Stomach (tissue), 9 donors: ENCODE data around the gene NSD1. TPM values are rescaled to one million over a fixed set of nuclear protein-coding genes. Genes with fewer than 3 reads are reported as not detected.
"Not testable (repeated sequence)": the region's sequence is repeated elsewhere in the genome, so short reads cannot be mapped to it uniquely, and the experiment has no call there.

Experiments used
- DNase-seq, 2 donors: peaks; one replicate each; pipeline versions ENCODE4 v3.0.0 to v3.0.0-alpha.2; 2013 to 2019
- H3K27ac ChIP-seq, 5 donors: fragments of 200-600 bp in 4 of 5; sonication (generic) in 4 of 5; one replicate each; pipeline ENCODE4 v1.5.1; 2013 to 2019; ENCODE audit warnings: mild to moderate bottlenecking in 1 of 5, moderate library complexity in 1 of 5
- H3K27me3 ChIP-seq, 3 donors: fragments of 200-600 bp; sonication (generic); one replicate each; pipeline ENCODE4 v1.5.1; 2017 to 2019; ENCODE audit warnings: mixed run types in 1 of 3
- H3K36me3 ChIP-seq, 4 donors: fragments of 200-600 bp; sonication (generic); 1 replicate in 3 of 4; 2 replicates in 1 of 4; pipeline ENCODE4 v1.5.1; 2016 to 2019
- H3K4me1 ChIP-seq, 4 donors: fragments of 200-600 bp; sonication (generic); one replicate each; pipeline ENCODE4 v1.5.1; 2016 to 2019
- H3K4me3 ChIP-seq, 4 donors: fragments of 200-600 bp; sonication (generic) in 3 of 4; one replicate each; pipeline ENCODE4 v1.5.1; 2016 to 2019; ENCODE audit warnings: mild to moderate bottlenecking in 1 of 4
- H3K9me3 ChIP-seq, 4 donors: fragments of 200-600 bp; sonication (generic); one replicate each; pipeline ENCODE4 v1.5.1; 2016 to 2019
- CTCF ChIP-seq, 7 experiments: fragments of 450-650 bp in 4 of 7; fragments of 200-600 bp in 3 of 7; sonication (generic) in 3 of 7; IDR thresholded peaks; one replicate each; pipeline ENCODE4 v1.5.1; 2016 to 2019; ENCODE audit warnings: antibody characterized with exemption in 7 of 7, control low read depth in 2 of 7, mild to moderate bottlenecking in 1 of 7
- EP300 ChIP-seq: sonication (generic); formaldehyde crosslinking; IDR thresholded peaks from one replicate; pipeline ENCODE4 v1.6.1; 2017; ENCODE audit warnings: antibody characterized with exemption
- POLR2A ChIP-seq, 4 donors: fragments of 450-650 bp; IDR thresholded peaks; one replicate each; pipeline ENCODE4 v1.6.1; 2016; ENCODE audit warnings: antibody characterized with exemption in 4 of 4, control low read depth in 2 of 4, mild to moderate bottlenecking in 1 of 4, moderate library complexity in 1 of 4
- POLR2AphosphoS5 ChIP-seq, 3 donors: sonication (generic); formaldehyde crosslinking; IDR thresholded peaks; one replicate each; pipeline ENCODE4 v1.6.1; 2016; ENCODE audit warnings: antibody characterized with exemption in 3 of 3
- WGBS, 5 donors: extraction: QIAGEN DNeasy Blood & Tissue Kit in 3 of 5; methylation state at CpG; one replicate each; pipeline versions ENCODE4 v1.1.5 to v1.1.7; 2013 to 2018; 5-methylcytosine and 5-hydroxymethylcytosine counted together
- intact Hi-C: fragments of 100-400 bp; cut with DNase I; formaldehyde crosslinking; loops from one replicate; pipeline ENCODE4 v1.15.1; 2023; ENCODE audit warnings: low total_unique reads
- polyA plus RNA-seq, 3 donors: library from polyadenylated mRNA; stranded (reverse); fragments of 200-250 nt; gene quantifications; one replicate each; pipeline ENCODE4 v1.2.3, GENCODE V29; 2013
- total RNA-seq, 5 donors: library from RNA; depleted of rRNA; stranded (reverse); fragments of >200 nt; gene quantifications; one replicate each; pipeline versions ENCODE4 v1.1.0 to v1.2.3, GENCODE V29; 2014 to 2016
- donor health status: healthy with polysubstance abuse.
- donor health status: Bipolar disorder and iron deficiency.
- donor health status: healthy.

NSD1 gene
- total and polyA plus RNA-seq, 8 donors = 5.1 to 69.9 (median 23.5) TPM

- intact Hi-C loops = no loop called here
- TF ChIP-seq EP300 = no peak
- TF ChIP-seq CTCF (IDR thresholded peaks at IDR 0.05) = no peak
- no peak for TF ChIP-seq POLR2A (IDR thresholded peaks at IDR 0.05)
- TF ChIP-seq POLR2AphosphoS5 (IDR thresholded peaks at IDR 0.05) = no peak
Measured at GRCh38 chr5:177253252-177253651, 119.7 kb downstream of the NSD1 start.

GRCh38 chr5:177256296-177256695, 122.7 kb downstream of the NSD1 start:
- no peak overlapping the region for H3K4me3 ChIP-seq
- no peaks in the 10 kb centered on the region for H3K9me3 ChIP-seq
- no peaks in the 10 kb centered on the region for H3K4me1 ChIP-seq
- 26 to 46% (median 35%) methylated on average over 5 of the region's 5 CpGs for WGBS, 5 donors
- TF ChIP-seq POLR2A (IDR thresholded peaks at IDR 0.05) (no peak), EP300 (no peak), CTCF (IDR thresholded peaks at IDR 0.05) (no peak), POLR2AphosphoS5 (IDR thresholded peaks at IDR 0.05) (no peak)
- peaks cover 48 to 99% (median 97%) of the 10 kb centered on the region in 4 donors for H3K36me3 ChIP-seq
- intact Hi-C loops = no loop called here
- no peaks in the 10 kb centered on the region for H3K27me3 ChIP-seq
- no peak overlapping the region for H3K27ac ChIP-seq
- peak; percentile 29 to 58 for DNase-seq

More at GRCh38 chr5:177253252-177253651, 119.7 kb downstream of the NSD1 start:
- peaks cover 37 to 98% (median 96%) of the 10 kb centered on the region in 4 donors for H3K36me3 ChIP-seq
- DNase-seq = no peak
- no peaks in the 10 kb centered on the region for H3K4me1 ChIP-seq
- WGBS, 5 donors = 63 to 93% (median 81%) methylated on average over 1 of the region's 1 CpG
- no peak overlapping the region for H3K27ac ChIP-seq
- H3K4me3 ChIP-seq = no peak overlapping the region
- H3K9me3 ChIP-seq = no peaks in the 10 kb centered on the region
- H3K27me3 ChIP-seq = no peaks in the 10 kb centered on the region

- WGBS, 5 donors = 91 to 97% (median 95%) methylated on average over 7 of the region's 7 CpGs
- H3K4me3 ChIP-seq = not testable (repeated sequence)
- peaks cover 38 to 99% (median 96%) of the 10 kb centered on the region in 4 donors for H3K36me3 ChIP-seq
Measured at GRCh38 chr5:177258711-177259110, 125.1 kb downstream of the NSD1 start.

GRCh38 chr5:177260961-177261360, 127.4 kb downstream of the NSD1 start:
- Histone ChIP-seq H3K36me3 (peaks cover 35 to 98% (median 93%) of the 10 kb centered on the region in 4 donors), H3K27ac (no peak overlapping the region), H3K4me1 (peaks cover 0 to 16% (median 0%) of the 10 kb centered on the region in 4 donors), H3K27me3 (no peaks in the 10 kb centered on the region), H3K4me3 (no peak overlapping the region), H3K9me3 (no peaks in the 10 kb centered on the region)
- TF ChIP-seq POLR2A (IDR thresholded peaks at IDR 0.05) (no peak), EP300 (no peak), CTCF (IDR thresholded peaks at IDR 0.05) (no peak), POLR2AphosphoS5 (IDR thresholded peaks at IDR 0.05) (no peak)
- 89 to 91% (median 90%) methylated on average over 7 of the region's 7 CpGs for WGBS, 5 donors
- intact Hi-C loops = no loop called here
- DNase-seq = no peak

More at GRCh38 chr5:177258711-177259110, 125.1 kb downstream of the NSD1 start:
- H3K27me3 ChIP-seq, DNase-seq, H3K27ac ChIP-seq, intact Hi-C loops, H3K4me1 ChIP-seq, H3K9me3 ChIP-seq: not testable (repeated sequence)

GRCh38 chr5:177261510-177261909, 127.9 kb downstream of the NSD1 start:
- H3K36me3 ChIP-seq = peaks cover 39 to 98% (median 95%) of the 10 kb centered on the region in 4 donors
- intact Hi-C loops = no loop called here

More at GRCh38 chr5:177261510-177261909, 127.9 kb downstream of the NSD1 start:
- Histone ChIP-seq H3K9me3 (no peaks in the 10 kb centered on the region), H3K27ac (no peak overlapping the region), H3K4me3 (no peak overlapping the region), H3K27me3 (no peaks in the 10 kb centered on the region), H3K4me1 (peaks cover 0 to 16% (median 0%) of the 10 kb centered on the region in 4 donors)
- WGBS, 5 donors = 82 to 97% (median 88%) methylated on average over 1 of the region's 1 CpG
- no peak for DNase-seq
- TF ChIP-seq POLR2A (IDR thresholded peaks at IDR 0.05) = no peak
- no peak for TF ChIP-seq CTCF (IDR thresholded peaks at IDR 0.05)
- TF ChIP-seq POLR2AphosphoS5 (IDR thresholded peaks at IDR 0.05) = no peak
- TF ChIP-seq EP300 = no peak
